Measurements from ENCODE around the gene CANT1. TPM values are rescaled to one million over a fixed set of nuclear protein-coding genes. Genes with fewer than 3 reads are reported as not detected.
"Not testable (repeated sequence)": the region's sequence is repeated elsewhere in the genome, so short reads cannot be mapped to it uniquely, and the experiment has no call there.

The CANT1 gene
- total RNA-seq, 1 experiment from 2014 or later: 97.1 TPM

DNA sequence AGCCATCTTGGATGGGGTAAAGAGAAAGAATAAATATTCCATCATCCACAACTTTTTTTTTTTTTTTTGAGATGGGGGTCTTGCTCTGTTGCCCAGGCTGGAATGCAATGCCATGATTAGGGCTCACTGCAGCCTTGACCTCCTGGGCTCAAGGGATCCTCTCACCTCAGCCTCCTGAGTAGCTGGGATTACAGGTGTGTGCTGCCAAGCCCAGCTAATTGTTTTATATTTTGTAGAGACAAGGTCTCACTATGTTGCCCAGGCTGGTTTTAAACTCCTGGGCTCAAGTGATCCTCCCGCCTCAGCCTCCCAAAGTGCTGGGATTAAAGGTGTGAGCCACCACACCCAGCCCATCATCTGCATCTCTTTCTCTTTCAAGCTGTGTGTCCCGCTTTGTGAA lies 12.4 kb upstream of the CANT1 start:
- H3K27ac ChIP-seq (ENCODE audit: low read depth, low read length); BruUV-seq (replicated peaks); H3K9ac ChIP-seq (ENCODE audit: low read length); ATAC-seq; H2AFZ ChIP-seq (ENCODE audit: low read depth, low read length, poor library complexity, severe bottlenecking); H4K20me1 ChIP-seq (ENCODE audit: insufficient read depth); RAD21 ChIA-PET (ENCODE audit: low non-redundant PET in 1 of 2, low total read pairs in 2 of 2, uncharacterized antibody in 2 of 2, unreplicated experiment in 2 of 2); intact Hi-C loops (cut with micrococcal nuclease); DNase-seq (ENCODE audit: low read depth, low spot score); H3K9me2 ChIP-seq (ENCODE audit: insufficient read depth); H3K79me2 ChIP-seq (ENCODE audit: insufficient read depth, low read length); H3K4me2 ChIP-seq (ENCODE audit: low read length); H3K4me3 ChIP-seq (replicated peaks in 1 of 2; ENCODE audit: low read depth in 1 of 2, low read length in 2 of 2); H3K27me3 ChIP-seq (ENCODE audit: insufficient read depth, low read length); POLR2A ChIA-PET; H3K36me3 ChIP-seq (ENCODE audit: control insufficient read depth in 1 of 2, insufficient read depth in 2 of 2, low read length in 2 of 2); H3K9me3 ChIP-seq (ENCODE audit: control insufficient read depth in 1 of 2, insufficient read depth in 1 of 2, low read depth in 1 of 2, low read length in 2 of 2): not testable (repeated sequence)
- CTCF ChIA-PET: interaction anchor here (0.5 to 3.8 kb wide), 5 partner anchors 12 to 370 kb away, joined by 3 to 23 read pairs (median 4); partner anchors contain the start of gene CANT1
- H3K4me1 ChIP-seq (ENCODE audit: control insufficient read depth in 1 of 2, insufficient read depth in 2 of 2, low read length in 2 of 2): peaks cover 23 to 44% of the 10 kb centered on the region in 2 experiments

DNA sequence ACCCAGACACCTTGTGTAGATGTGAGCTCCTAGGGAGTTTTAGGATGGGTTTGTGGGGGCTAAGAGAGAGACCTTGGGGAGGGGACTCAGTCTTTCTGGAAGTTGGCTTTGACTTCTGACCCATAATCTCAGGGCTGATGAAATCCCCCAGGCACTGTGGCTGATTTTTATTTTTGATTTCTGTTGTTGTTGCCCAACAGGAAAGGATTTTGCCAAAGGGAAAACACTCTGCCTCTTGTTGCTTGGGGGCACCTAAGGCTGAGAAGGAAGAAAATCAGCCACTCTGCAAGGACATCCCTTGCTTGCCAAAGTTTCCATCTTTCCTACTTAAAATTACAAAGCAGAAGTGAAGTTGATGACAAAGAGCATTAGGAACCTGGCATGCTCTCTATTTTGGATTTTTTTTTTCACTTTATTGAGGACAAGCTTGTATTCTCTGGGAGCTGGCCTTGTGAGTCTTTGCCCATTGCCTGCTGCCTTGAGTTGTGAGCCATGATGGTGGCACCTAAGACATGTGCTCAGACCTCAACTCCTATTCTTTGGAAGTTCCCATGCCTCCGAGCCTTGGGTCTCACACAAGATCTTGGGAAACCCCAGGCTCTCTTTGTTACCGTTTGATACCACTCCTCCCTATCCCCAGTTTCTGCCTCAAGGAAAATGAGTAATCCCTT lies 11.2 kb upstream of the CANT1 start:
- ChIA-PET RAD21 (ENCODE audit: low non-redundant PET in 1 of 2, low total read pairs in 2 of 2, uncharacterized antibody in 2 of 2, unreplicated experiment in 2 of 2) (interaction anchor here (0.8 to 1.4 kb wide), 3 partner anchors 22 to 61 kb away, joined by 3 to 4 read pairs (median 3); no protein-coding TSS in a partner anchor), CTCF (interaction anchor here (0.6 to 3.8 kb wide), 11 partner anchors 8 to 67 kb away, joined by 3 to 23 read pairs (median 6); no protein-coding TSS in a partner anchor), POLR2A (no interaction called here)
- ATAC-seq (no peak), DNase-seq (ENCODE audit: low read depth, low spot score) (no peak)
- H3K4me3 ChIP-seq (replicated peaks in 1 of 2; ENCODE audit: low read depth in 1 of 2, low read length in 2 of 2): no peak overlapping the region
- intact Hi-C loops (cut with micrococcal nuclease): no loop called here
- H3K79me2 ChIP-seq (ENCODE audit: insufficient read depth, low read length): no peaks in the 10 kb centered on the region
- H4K20me1 ChIP-seq (ENCODE audit: insufficient read depth): no peaks in the 10 kb centered on the region
- H3K27me3 ChIP-seq (ENCODE audit: insufficient read depth, low read length): no peaks in the 10 kb centered on the region
- H3K36me3 ChIP-seq (ENCODE audit: control insufficient read depth in 1 of 2, insufficient read depth in 2 of 2, low read length in 2 of 2): no peaks in the 10 kb centered on the region
- no peak overlapping the region for H3K27ac ChIP-seq (ENCODE audit: low read depth, low read length)
- no TSS peak for BruUV-seq (replicated peaks)
- no peak overlapping the region for H3K4me2 ChIP-seq (ENCODE audit: low read length)
- H3K4me1 ChIP-seq (ENCODE audit: control insufficient read depth in 1 of 2, insufficient read depth in 2 of 2, low read length in 2 of 2): peaks cover 12 to 32% of the 10 kb centered on the region in 2 experiments
- H3K9me2 ChIP-seq (ENCODE audit: insufficient read depth): no peaks in the 10 kb centered on the region
- H3K9me3 ChIP-seq (ENCODE audit: control insufficient read depth in 1 of 2, insufficient read depth in 1 of 2, low read depth in 1 of 2, low read length in 2 of 2): no peaks in the 10 kb centered on the region
- TF ChIP-seq ELF1 (IDR thresholded peaks at IDR 0.05; ENCODE audit: borderline replicate concordance, low read depth) (no peak), RAD21 (IDR thresholded peaks at IDR 0.05; ENCODE audit: low read depth) (no peak), ZNF274 (IDR thresholded peaks at IDR 0.05; ENCODE audit: low read depth, low read length) (no peak), TCF7L2 (IDR thresholded peaks at IDR 0.05; ENCODE audit: borderline replicate concordance, extremely low read depth, insufficient read depth, insufficient read length) (no peak)
- TF ChIP-seq, protein P1, sequence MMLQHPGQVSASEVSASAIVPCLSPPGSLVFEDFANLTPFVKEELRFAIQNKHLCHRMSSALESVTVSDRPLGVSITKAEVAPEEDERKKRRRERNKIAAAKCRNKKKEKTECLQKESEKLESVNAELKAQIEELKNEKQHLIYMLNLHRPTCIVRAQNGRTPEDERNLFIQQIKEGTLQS (IDR thresholded peaks at IDR 0.05): no peak
- TF ChIP-seq, protein P2, sequence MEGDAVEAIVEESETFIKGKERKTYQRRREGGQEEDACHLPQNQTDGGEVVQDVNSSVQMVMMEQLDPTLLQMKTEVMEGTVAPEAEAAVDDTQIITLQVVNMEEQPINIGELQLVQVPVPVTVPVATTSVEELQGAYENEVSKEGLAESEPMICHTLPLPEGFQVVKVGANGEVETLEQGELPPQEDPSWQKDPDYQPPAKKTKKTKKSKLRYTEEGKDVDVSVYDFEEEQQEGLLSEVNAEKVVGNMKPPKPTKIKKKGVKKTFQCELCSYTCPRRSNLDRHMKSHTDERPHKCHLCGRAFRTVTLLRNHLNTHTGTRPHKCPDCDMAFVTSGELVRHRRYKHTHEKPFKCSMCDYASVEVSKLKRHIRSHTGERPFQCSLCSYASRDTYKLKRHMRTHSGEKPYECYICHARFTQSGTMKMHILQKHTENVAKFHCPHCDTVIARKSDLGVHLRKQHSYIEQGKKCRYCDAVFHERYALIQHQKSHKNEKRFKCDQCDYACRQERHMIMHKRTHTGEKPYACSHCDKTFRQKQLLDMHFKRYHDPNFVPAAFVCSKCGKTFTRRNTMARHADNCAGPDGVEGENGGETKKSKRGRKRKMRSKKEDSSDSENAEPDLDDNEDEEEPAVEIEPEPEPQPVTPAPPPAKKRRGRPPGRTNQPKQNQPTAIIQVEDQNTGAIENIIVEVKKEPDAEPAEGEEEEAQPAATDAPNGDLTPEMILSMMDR (IDR thresholded peaks at IDR 0.05 in 2 of 3, conservative IDR thresholded peaks at IDR 0.05 in 1 of 3; ENCODE audit: borderline replicate concordance in 1 of 3, insufficient read depth in 1 of 3, low read depth in 2 of 3, low read length in 2 of 3): no peak
- no peak overlapping the region for H3K9ac ChIP-seq (ENCODE audit: low read length)
- no peak overlapping the region for H2AFZ ChIP-seq (ENCODE audit: low read depth, low read length, poor library complexity, severe bottlenecking)

Data from HCT116 (cell line).